Renal pelvis (tissue), 4 donors: ENCODE measurements around the gene GPR108. TPM values are rescaled to one million over a fixed set of nuclear protein-coding genes. Genes with fewer than 3 reads are reported as not detected.

Source experiments
- DNase-seq: peaks from one replicate; pipeline ENCODE4 v3.0.0-alpha.2; 2013
- polyA plus RNA-seq, 3 donors: library from polyadenylated mRNA; unstranded; fragments of 120-200 nt; gene quantifications; one replicate each; pipeline ENCODE4 v1.2.1, GENCODE V29; 2013; ENCODE audit not compliant: insufficient read length in 3 of 3

GPR108 gene
- polyA plus RNA-seq, 3 donors: 67.3 to 90.0 (median 68.0) TPM

DNA sequence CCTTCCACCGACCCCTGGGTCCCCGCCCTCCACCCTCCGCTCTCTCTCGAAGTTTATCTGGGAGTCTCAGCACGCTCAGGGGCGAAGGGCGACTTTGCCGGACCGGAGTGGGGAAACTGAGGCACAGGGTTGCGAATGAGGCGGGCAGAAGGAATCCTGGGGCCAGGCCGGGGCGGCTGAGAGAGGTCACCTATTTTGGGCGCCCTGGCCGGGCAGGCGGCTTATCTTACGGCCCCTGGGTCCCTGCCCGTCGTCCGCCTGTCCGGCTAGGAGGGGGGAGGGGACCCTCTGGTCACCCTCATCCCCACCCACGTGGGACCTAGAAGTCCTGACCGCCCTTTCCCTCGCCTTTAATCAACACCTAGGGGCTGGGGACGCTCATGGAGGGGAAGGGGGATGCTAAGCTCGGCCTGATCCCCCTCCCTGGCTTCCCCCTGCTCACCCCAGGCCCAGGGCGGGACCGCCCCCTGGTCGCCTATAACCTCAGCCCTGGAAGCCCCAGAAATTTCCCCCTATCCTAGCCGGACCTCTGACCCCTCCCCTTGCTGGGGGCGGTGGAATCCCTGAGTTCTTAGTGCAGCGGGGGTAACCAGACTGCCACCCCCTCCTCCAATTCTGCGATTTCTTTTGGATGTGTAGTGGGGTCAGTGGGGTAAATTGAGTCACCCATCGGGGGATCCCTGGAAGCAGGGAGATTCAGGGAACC is 2.7 kb upstream of the GPR108 start:
- DNase-seq: no peak

DNA sequence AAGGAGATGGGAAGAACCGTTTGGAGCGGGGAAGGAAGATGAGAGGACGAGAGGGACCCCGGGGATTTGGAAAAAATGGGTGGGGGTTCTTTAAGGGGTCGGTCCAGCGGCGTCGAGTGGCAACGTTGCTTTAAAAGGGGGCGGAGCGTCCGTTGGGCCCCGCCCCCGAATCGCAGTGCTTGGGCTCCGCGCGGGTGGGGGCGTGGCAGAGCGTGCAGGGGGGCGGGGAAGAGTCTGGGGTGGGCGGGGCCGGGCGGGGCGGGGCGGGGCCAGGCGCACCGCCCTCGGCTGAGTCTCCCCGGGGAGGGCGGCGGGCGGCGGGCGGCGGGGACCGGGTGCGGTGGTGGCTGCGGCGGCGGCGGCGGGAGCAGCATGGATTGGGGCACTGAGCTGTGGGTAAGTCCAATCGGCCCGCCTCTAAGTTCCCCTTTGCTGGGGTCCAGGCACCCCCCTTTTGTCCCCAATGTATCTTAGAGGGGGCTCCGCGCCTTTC is 2.1 kb upstream of the GPR108 start, which contains the start of gene TRIP10:
Gene TRIP10 (plus strand): TSS at position 291 of the 493 bp plus-strand sequence. CDS start 82 bp downstream, at position 373.
- no peak for DNase-seq

DNA sequence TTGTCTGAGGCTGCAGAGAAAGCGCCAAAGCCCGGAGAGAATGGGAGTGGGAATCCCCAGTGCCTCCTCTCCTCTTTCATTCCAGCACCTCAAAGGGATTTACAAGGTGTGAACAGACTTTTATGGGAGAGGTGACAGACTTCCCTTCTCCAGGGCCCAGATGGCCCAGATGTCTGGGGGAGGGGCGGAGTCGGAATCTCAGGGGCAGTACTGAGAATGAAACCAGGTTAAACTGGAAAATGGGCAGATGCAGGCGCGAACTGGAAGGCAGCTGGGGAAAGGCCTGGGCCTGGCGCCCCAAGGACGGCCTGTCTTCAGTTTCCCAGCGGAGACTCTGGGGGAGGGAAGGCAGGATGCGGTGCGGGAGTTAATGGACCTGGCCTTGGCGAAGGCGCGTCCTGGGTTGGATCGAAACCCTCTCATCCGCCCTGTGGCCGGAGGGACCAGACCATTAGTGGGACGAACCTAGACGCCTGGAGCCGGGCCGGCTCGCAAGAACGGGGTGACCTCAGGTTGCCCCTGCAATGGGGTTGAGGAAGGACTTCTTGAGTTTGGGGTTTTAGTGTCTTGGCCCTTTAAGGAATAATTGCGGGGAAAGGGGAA is 1.5 kb upstream of the GPR108 start:
- no peak for DNase-seq

DNA sequence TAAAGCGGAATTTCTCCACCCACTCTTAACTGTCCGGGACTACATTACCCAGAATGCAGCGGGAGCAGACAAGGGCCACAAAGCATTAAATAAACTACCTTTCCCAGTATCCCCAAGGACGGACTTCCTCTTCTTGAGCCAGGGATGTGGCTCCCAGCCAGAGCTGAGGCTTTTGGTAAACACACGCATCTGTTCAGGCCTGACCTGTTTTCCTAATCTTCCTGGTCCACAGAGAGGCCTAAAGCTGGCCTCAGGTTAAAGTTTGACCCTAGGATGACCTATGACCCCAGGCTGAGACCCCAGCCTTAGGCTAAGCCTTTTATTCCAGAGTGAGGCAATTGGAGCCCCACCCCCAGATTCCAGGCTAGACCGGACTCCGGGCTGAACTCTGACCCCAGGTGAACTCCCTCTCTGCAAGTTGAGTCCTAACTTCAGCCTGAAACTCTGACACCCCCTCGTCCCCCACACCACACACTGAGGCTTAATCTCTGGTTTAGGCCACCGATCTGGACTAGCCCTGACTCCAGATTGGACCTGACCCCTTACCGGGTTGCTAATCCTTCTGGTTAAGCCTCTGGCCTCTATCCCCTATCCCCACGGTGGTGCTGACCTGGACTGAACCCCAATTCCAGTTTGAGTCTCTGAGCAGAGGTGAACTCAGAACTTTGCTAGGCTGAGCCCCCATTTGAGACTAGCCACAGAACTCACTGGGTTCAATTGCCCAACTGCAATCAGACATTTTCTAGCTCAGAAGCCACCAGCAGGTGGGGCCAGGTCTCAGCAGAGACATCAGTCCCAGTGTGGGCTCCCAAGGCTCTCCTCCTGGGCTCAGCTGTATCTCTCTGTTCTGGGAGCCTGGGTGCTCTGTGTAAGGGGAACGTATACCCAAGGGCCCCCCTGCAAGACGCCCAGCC is 750 bp upstream of the GPR108 start:
- DNase-seq: no peak

DNA sequence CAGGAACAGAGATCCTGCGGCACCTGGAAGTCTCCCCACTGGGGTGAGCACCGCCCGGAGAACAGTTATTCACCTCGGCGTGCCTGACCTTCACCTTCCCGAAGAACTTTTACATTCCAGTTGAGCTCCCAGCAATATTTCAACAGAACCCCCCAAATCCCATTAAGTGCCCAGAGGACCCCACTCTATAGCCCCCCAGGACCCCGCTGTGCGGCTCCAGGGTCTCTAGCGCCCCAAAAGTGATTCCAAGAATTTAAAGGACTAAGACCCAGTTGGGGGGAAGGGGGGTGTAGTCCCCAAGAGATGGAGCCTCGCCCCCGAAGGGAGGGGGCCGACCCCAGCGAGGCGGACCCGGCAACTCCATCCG is 480 bp downstream of the GPR108 start:
- no peak for DNase-seq

DNA sequence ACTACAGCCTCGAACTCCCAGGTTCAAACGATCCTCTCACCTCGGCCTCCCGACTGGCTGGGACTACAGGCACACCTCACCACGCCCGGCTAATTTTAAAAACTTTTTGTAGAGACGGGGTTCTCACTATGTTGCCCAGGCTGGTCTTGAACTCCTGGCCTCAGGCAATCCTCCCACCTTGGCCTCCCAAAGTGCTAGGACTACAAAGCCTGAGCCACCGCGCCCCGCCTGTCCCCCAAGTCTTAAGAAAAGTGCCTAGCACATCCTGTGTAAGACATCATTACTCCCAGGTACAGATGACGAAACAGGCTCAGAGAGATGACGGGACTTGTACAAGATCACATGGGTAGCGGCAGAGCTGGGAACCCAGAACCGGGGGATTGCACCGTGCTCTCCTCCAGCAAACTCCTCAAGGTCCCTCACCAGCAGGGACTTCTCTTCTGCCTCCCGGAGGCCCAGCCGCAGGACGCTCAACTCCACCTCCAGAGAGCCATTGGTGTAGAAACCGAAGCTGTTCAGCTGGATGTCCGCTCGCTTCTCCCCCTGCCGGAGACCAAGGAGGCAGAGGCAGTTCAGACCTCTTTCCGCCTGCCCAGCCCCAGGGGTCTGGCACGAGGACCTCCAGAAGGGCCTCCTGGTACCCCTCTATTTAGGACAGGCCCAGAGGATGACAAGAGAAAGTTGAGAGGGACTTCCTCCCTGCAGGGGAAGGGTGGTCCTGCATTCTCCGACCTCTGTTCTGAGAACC is 1.0 kb downstream of the GPR108 start:
- peak; percentile 84 for DNase-seq

DNA sequence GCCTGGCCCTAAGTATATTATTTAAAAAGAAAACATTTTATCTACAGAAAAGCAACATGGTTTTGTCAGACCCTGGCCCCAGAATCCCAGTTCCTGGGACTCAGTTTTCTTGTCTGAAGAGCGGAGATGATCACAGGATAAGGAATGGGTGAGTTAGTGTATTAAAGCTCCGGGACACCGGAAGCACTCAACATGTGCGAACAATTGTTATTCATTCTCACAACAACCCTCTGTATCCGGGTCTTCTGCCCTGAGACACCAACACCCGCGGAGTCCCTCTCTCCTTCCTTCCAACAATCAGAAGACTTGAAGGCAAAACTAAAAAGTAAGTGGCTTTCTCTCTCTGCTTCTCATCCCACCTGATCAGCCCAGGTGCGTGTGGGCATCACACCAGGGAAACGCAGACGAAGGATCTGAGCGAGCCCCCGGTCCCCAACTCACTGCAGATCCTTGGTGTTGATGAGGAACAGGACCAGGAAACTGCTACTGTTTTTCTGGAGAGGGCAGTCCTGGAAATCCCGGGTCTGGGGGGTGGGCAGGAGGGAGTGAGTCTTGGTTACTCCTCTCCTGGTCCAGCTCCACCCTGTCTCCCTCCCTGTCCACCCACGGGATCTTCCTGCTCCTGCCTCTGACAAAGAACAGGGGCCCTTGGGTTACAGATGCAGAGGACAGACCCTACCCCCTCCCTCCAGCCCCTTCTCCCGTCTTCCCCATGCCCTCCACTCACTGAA is 2.0 kb downstream of the GPR108 start:
- no peak for DNase-seq

DNA sequence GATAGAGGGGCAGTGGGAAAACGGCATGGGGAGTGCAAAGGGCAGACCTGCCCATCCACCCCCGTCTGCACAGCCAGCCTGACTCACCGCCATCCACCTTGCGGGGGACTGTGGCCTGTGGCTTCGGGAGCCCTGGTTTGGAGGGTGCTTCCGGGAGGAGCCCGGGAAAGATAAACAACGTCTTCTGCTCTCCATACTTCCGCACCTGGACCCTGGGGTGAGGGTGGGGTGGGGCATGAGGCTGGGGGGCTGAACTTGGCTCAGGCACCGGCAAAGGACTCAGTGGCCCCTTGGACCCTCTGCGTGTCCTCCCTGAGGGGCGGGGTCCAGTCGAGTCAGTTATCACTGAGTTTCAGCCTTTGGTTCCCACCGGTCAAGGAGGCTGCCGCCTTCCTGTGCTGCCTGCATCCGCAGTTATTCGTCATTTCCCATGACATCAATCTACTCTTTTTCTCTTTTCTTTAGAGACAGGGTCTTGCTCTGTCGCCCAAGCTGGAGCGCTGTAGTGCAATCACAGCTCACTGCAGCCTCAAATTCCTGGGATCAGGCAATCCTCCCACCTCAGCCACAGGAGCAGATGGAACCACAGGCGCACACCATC is 3.2 kb downstream of the GPR108 start:
- no peak for DNase-seq

DNA sequence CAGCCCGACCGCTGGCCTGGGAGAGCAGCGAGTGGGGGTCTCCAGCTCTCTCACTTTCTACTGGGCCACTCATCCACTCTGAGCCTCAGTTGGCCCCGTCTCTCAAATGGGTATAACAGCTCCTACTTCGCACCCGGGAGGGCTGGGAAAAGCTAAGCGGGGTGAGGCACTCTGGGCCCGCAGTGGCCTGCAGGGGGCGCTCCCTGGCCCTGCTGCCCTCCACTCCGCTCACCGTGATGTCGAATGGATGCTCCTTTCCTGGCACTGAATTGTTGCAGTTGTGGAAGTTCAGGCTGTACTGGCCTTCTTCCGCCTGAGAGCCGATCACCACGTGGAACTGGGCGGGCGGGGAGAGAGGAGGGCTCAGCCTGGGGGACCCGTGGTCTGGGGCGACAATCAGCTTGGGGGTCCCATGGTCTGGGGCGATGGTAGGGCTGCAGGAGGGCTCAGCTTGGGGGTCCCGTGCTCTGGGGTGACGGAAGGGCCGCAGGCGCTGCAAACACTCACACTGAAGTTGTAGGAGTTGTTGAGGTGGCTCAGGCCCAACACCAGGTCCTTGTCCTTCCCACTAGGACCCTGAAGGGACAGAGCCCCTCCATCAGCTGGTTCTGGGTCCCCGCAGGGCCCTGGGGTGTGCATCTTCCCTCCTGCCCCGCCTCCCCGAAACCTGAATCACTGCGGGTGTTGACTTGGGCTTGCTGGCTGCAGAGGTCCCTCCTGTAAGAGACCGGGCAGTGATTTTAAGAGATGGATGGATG is 3.9 kb downstream of the GPR108 start:
- no peak for DNase-seq

DNA sequence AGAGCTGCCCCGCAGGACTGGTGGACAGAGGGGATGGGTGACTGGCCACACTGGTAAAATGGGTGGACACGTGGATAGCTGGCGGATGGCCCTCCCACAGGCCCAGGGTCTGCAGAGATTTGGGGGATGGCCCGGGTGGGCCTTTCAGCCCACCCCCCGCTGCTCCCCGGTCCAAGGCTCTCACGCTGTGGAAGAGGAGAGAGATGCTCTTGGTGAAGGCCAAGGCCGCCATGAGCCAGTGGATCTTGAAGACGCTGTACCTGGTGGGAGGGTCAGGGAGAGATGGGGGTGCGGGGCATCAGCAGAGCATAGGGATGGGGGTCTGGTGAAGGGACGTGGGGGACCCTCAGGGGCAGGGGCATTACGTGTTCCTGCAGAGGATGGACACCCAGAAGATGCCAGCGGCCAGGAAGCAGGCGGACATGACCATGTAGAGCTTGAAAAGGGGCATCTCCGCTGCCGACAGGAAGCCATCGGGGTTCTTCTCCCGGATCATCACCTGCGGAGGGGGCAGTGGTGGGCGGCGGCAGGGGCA is 4.5 kb downstream of the GPR108 start:
- no peak for DNase-seq

DNA sequence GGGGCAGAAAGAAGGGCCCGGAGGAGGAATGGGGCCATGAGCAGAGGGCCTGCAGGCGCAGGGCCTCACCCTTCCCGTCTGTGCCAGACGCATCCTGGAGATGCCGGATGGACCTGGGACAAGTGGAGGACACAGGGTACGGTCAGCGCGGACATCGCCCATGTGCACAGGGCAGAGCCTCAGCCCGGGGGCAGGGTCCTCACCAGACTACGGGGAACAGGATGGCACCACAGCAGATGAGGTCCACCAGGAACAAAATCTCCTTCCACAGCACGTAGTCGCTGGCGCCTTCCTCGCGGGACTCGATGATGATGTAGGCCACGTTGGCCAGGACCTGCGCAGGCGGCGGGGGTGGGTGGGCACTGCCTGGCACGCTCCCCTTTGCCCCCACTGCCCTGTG is 5.6 kb downstream of the GPR108 start:
- DNase-seq: no peak

DNA sequence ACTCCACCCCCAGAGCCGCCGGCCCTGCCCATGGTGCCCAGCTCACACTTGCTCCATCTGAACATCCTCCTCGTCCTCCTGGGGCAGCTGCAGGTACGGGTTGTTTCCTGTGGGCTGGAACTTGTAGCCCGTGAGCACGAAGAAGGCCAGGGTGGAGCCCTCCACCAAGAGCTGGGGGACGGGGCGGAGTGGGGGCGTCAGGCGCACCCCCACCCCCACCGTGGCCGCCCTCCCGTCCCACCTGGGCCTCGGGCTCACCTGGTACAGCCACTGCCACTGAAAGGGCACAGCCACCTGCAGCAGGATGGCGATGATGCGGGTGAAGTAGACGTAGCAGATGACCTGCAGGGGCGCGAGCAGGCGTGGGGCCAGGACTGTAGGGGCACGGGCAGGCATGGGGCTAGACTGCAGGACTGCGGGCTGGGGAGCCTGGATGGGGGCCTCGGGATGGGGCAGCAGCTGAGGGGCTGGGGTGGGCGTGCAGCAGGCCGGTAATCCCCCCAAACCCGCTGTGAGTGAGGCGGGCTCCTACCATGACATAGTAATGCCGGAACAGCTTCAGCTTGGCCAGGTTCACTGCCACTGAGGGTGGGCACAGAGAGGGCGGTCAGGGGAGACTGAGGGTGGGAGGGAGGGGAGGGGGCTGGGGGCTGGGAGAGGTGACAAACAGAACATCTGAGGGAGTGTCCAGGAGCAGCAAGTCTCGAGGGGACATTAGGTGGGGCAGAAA is 6.3 kb downstream of the GPR108 start:
- DNase-seq: no peak

DNA sequence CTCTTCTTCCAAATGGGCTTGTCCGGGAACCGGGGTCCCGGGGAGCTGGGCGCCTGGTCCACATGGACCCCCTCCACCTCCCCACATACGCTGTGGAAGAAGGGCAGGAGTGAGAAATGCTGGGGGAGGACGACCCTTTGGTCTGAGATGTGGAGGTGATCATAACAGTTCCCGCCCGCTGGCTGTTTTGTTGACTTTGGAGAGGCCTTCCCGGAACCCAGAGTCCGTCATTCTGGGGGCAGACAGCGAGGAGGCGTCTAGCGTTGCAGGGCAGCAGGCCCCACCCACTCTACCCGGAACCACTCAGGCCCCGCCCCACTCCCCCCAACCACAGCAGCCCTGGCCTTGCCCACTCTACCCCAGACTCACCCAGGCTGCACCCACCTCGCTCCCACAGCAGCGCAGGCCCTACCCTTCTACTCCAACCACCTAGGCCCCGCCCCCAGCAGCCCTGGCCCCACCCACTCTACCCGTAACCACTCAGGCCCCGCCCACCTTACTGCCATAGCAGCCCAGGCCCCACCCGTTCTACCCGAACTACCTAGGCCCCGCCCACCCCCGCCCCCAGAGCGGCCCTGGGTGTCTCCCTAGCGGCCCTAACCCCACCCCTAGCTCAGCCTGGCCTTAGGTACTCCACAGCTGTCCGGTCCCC is 7.1 kb downstream of the GPR108 start:
- no peak for DNase-seq

DNA sequence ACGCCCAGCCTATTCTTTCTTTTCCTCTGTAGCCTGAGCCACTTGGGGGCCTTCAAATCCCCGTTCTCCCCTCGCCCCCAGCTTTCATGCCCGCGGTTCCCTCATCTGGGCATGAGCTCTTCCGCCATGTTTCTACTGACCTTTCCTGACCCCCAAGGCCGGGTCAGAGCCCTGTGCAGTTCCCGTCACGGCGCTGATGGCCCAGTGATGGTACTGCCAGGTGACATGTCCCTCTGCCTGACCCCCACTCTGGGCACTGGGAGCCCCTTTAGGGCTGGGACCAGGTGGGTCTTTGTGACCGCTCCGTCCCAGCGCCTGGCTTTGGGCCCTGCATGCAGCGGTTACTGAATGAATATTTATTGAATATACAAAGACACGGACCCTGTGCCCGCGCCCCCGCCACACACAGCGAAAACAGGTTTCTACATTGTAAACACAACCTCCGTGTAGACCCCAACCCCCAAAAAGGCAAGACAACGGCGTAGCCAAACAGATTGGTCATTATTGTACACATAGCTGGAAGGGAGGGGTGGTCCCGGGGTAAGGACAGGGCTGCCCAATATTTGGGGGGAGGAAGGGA is 7.7 kb downstream of the GPR108 start:
- no peak for DNase-seq

DNA sequence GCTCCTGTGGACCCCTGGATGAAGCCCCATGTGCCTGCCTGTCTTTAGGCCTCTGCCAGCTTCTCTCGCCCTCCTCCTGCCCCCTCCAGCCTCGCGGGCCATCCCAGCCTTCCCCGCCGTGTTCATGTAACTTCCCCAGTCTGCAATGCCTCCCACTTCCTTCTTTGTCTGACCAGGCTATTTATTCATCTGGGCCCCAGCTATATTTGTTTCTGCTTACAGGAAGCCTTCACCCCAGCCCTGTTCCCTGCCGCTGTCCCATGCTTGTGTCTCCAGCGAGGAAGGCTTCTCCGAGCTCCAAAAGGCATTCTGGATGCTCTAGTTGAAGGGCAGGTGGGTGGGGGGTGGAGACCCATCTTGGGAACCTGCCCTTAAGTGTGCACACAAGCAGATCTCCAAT is 9.0 kb downstream of the GPR108 start:
- no peak for DNase-seq

DNA sequence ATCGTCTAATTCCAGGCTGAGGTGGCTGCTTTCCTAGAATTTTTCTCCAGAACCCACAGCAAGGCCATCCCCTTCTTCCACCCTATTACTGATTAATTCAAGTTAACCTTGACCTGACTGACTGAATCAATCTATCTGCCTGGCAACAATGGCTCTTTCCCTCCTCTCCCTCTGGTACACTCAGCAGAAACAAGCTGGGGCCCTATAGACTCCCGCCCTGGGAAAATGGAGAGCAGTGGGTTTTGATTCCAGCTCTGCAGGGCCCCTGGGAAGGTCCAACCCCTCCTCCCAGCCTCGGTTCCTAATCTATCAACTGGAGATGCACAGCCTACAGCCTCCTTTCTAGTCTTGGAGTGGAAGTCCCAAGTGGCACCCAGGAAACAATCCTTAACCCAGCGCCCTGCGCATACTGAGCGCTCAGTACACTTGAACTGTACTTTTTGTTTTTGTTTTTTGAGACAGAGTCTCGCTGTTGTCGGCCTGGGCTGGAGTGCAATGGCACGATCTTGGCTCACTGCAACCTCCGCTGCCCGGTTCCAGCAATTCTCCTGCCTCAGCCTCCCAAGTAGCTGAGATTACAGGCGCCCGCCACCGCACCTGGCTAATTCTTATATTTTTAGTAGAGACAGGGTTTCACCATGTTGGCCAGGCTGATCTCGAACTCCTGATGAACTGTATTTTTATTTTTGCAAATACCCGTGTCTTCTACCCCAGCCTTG is 11.7 kb downstream of the GPR108 start:
- no peak for DNase-seq
